ENCODE measurements around the gene NXPE1.

The NXPE1 gene

DNA sequence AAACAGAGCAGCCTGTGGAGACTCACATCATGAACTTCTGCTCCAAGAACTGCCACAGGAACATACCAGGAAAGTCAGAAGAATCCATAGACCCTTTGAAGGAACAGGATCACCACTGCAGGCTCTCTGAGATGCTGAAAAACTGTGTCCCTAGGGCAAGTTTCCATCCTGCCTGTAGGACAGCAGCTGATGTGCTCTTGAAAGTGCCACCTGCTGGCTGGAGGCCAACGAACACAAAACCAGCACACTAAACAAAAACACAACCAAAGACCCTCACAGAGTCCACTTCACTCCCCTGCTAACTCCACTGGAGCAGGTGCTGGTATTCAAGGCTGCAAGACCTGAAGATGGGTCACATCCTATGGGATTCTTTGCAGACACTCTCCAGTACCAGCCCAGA, 12.0 kb upstream of the NXPE1 start:
- no peak overlapping the region for H3K27ac ChIP-seq
- TF ChIP-seq, protein P1, sequence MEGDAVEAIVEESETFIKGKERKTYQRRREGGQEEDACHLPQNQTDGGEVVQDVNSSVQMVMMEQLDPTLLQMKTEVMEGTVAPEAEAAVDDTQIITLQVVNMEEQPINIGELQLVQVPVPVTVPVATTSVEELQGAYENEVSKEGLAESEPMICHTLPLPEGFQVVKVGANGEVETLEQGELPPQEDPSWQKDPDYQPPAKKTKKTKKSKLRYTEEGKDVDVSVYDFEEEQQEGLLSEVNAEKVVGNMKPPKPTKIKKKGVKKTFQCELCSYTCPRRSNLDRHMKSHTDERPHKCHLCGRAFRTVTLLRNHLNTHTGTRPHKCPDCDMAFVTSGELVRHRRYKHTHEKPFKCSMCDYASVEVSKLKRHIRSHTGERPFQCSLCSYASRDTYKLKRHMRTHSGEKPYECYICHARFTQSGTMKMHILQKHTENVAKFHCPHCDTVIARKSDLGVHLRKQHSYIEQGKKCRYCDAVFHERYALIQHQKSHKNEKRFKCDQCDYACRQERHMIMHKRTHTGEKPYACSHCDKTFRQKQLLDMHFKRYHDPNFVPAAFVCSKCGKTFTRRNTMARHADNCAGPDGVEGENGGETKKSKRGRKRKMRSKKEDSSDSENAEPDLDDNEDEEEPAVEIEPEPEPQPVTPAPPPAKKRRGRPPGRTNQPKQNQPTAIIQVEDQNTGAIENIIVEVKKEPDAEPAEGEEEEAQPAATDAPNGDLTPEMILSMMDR (conservative IDR thresholded peaks at IDR 0.05), result no peak

DNA sequence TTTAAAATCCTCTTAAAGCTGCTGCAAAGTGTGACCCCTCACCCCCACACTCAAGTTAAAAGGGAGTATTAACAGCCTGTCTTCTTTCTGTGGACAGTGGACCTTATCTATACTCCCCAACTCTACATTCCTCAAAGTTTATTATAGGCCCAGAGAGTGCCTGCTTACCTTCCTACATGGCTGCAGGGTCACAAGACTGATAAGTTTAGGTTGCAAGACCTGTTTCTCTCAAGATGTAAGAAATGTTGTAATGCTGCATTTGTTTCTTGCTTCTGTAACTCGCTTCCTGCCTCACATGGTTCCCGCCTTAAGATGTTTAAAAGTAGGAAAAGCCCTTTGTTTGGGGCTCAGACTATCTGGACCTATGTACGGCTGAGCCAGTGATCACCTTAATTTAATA, 10.1 kb upstream of the NXPE1 start:
- TF ChIP-seq, protein P1 (conservative IDR thresholded peaks at IDR 0.05), result no peak
- H3K27ac ChIP-seq, result no peak overlapping the region

GRCh38 chr11:114566276-114566675, 6.6 kb upstream of the NXPE1 start:
- TF ChIP-seq, protein P1 (conservative IDR thresholded peaks at IDR 0.05), result no peak
- no peak overlapping the region for H3K27ac ChIP-seq

GRCh38 chr11:114564831-114565230, 5.2 kb upstream of the NXPE1 start:
- H3K27ac ChIP-seq, result no peak overlapping the region
- TF ChIP-seq, protein P1 (conservative IDR thresholded peaks at IDR 0.05), result no peak

DNA sequence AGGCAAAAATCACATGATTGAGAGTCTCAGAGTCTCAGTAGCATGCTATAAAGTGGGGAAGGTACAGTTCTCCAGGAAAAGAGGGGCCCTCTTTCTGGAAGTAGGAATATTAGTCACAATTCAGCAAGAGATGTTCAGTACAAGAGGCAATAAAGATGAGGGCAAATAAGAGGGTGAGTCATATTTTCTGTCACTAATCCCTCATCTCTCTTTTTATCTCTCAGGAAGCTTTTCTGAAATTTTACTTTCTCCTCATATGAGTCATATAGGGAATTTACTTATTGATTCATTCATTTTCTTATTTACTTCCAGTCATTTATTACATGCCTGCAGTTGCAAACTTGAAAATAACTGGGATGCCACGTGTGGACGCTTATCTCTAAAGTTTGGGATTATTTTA, 3.4 kb upstream of the NXPE1 start:
- H3K27ac ChIP-seq, result no peak overlapping the region
- TF ChIP-seq, protein P1 (conservative IDR thresholded peaks at IDR 0.05), result no peak

DNA sequence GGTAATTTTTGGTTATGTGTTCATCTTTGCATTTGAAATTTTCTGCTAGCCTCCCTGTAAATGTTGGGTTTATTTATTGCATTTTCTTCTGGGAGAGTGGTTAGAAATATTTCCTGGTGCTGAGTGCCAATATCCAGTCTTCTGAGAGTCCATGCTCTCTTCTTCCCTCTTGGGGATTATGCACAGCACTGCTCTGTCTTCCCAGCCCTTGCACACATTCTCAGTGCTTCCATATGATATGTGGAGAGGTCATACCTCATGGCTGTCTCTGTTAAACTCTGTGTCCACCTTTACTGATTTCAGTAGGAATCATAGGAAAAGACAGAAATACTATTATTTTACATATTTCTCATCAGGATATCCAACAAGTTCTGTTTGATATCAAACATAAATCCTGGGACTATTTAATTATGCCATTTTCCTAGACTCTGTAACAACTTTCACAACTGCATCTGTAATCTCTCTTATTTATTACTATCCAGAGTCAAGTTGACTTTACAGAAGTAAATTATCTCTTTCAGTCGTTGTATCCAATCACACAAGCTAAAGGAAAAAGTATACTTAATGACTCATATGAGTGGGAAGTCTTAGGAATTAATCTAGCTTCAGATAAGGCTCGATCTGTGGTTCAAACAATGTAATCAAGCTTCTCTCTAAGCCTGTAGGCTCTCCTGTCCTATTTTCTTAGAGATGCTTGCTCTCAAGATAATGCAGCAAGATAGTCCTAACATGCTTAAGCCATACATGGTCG, 2.7 kb upstream of the NXPE1 start:
- no peak overlapping the region for H3K27ac ChIP-seq
- TF ChIP-seq, protein P1 (conservative IDR thresholded peaks at IDR 0.05), result no peak

- TF ChIP-seq, protein P1 (conservative IDR thresholded peaks at IDR 0.05), result no peak
- no peak overlapping the region for H3K27ac ChIP-seq
Measured at GRCh38 chr11:114556135-114556534, 3.5 kb downstream of the NXPE1 start.

All from VCaP (cell line).